ENCODE data around the gene MPV17. TPM values are rescaled to one million over a fixed set of nuclear protein-coding genes. Genes with fewer than 3 reads are reported as not detected.

The MPV17 gene
- total and polyA plus RNA-seq, 2 of the 13 experiments (the other 11 are each of a cell fraction or from before 2014, with no cell fraction given): 48.9 to 129 TPM

DNA sequence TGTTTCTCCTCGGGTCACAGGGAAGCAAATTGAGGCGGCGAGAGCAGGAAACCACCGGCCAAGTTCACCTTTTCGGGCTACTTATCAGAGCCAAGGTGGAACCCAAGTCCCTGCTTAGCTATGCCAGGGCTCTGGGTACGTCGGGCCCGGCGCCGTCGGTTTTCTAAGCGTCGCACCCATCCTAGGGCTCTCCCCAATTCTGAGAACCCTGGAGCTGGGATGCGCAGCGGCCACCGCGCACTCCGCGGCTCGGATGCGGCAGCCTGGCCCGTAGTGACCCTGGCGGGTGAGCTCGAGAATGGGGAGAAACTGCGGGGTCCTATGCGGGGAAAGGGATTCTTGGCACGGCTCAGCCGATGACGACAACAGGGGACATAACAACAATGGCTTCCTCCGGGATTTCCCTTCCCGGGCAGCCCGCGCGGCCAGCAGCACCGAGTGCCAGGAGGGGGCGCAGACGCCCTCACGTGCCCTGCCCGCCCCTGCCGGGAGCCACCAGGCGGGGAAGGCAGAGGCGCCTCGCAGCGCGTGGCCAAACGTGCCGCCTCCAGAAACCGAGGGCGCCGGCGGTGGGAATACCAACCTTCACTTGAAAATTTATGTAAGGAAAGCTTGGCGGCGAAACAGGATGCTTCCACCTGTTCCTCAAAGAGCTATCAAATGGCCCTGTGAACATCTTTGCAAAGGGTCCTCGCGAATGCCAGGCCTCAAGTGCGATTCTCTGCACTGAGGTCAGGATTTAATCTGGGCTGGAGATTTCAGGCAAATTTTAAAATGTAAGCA, 58.0 kb downstream of the MPV17 start (continued):
- TF ChIP-seq ZNF280D (CRISPR knock-in tag; IDR thresholded peaks at IDR 0.05) (0 out of 2 replicates have a peak, but pooled peaks have one; percentile 59), ZSCAN25 (CRISPR knock-in tag; IDR thresholded peaks at IDR 0.05) (peak; percentile 64; the same call in 1 of the 2 replicates), ZNF317 (CRISPR knock-in tag; IDR thresholded peaks at IDR 0.05) (no peak), ZNF737 (CRISPR knock-in tag; IDR thresholded peaks at IDR 0.05; ENCODE audit: borderline replicate concordance) (no peak), ZSCAN29 (CRISPR knock-in tag; conservative IDR thresholded peaks at IDR 0.05) (no peak), ZNF781 (CRISPR knock-in tag; IDR thresholded peaks at IDR 0.05; ENCODE audit: borderline replicate concordance, not compliant biosample characterization) (no peak), KMT2A (CRISPR knock-in tag; IDR thresholded peaks at IDR 0.05) (no peak; the same call in 1 of the 2 replicates), TBX3 (IDR thresholded peaks at IDR 0.05; ENCODE audit: borderline replicate concordance) (0 out of 2 replicates have a peak, but pooled peaks have one; percentile 34), CBX2 (IDR thresholded peaks at IDR 0.05; ENCODE audit: low read depth, low read length) (no peak), CBX2 (CRISPR knock-in tag; IDR thresholded peaks at IDR 0.05; ENCODE audit: low read depth) (peak; percentile 95; the same call in 1 of the 2 replicates), IRF2 (CRISPR knock-in tag; IDR thresholded peaks at IDR 0.05) (peak; percentile 53; the same call in 1 of the 2 replicates), ZNF18 (CRISPR knock-in tag; IDR thresholded peaks at IDR 0.05; ENCODE audit: insufficient replicate concordance) (peak; percentile 25), PREB (CRISPR knock-in tag; IDR thresholded peaks at IDR 0.05) (no peak), ZNF10 (CRISPR knock-in tag; IDR thresholded peaks at IDR 0.05; ENCODE audit: borderline replicate concordance, low read depth) (no peak), ZNF747 (CRISPR knock-in tag; IDR thresholded peaks at IDR 0.05; ENCODE audit: borderline replicate concordance) (peak; percentile 67; the same call in 1 of the 2 replicates), ZBTB1 (CRISPR knock-in tag; IDR thresholded peaks at IDR 0.05; ENCODE audit: borderline replicate concordance) (no peak), BCLAF1 (IDR thresholded peaks at IDR 0.05) (no peak)
- TF ChIP-seq, protein P1, sequence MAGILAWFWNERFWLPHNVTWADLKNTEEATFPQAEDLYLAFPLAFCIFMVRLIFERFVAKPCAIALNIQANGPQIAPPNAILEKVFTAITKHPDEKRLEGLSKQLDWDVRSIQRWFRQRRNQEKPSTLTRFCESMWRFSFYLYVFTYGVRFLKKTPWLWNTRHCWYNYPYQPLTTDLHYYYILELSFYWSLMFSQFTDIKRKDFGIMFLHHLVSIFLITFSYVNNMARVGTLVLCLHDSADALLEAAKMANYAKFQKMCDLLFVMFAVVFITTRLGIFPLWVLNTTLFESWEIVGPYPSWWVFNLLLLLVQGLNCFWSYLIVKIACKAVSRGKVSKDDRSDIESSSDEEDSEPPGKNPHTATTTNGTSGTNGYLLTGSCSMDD (CRISPR knock-in tag; IDR thresholded peaks at IDR 0.05): no peak

All from HepG2 (cell line).